Lower leg skin (tissue), 3 donors: ENCODE results near the gene TRMT10A.

Source experiments
- POLR2A ChIP-seq, 2 donors: fragments of 450-650 bp; IDR thresholded peaks; one replicate each; pipeline ENCODE4 v1.6.1; 2016 to 2017; ENCODE audit warnings: antibody characterized with exemption in 2 of 2, mild to moderate bottlenecking in 1 of 2, moderate library complexity in 1 of 2
- TF ChIP-seq, protein P1 (sequence below), 3 donors: fragments of 450-650 bp; IDR thresholded peaks; one replicate each; pipeline ENCODE4 v1.5.1; 2016; ENCODE audit warnings: antibody characterized with exemption in 3 of 3, mild to moderate bottlenecking in 3 of 3, moderate library complexity in 2 of 3

DNA sequence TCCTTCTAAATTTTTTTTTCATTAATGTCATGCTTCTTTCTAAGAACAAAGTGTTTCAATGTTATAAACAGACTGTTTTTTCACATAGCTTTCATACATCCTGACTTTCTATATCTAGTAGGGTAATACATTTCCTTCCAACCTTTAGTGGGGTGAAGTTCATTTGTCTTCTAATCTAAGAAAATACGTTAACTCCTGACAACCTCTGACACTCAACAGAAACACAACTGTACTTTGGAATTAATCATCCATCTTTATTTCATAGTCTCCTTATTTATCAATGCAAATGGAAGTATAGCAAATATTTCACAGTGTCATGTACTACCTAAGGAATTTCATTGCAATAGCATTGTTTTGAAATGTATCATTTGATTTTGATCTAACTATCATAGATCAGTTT lies 8.0 kb upstream of the TRMT10A start:
- no peak for TF ChIP-seq POLR2A (IDR thresholded peaks at IDR 0.05)
- TF ChIP-seq, protein P1, sequence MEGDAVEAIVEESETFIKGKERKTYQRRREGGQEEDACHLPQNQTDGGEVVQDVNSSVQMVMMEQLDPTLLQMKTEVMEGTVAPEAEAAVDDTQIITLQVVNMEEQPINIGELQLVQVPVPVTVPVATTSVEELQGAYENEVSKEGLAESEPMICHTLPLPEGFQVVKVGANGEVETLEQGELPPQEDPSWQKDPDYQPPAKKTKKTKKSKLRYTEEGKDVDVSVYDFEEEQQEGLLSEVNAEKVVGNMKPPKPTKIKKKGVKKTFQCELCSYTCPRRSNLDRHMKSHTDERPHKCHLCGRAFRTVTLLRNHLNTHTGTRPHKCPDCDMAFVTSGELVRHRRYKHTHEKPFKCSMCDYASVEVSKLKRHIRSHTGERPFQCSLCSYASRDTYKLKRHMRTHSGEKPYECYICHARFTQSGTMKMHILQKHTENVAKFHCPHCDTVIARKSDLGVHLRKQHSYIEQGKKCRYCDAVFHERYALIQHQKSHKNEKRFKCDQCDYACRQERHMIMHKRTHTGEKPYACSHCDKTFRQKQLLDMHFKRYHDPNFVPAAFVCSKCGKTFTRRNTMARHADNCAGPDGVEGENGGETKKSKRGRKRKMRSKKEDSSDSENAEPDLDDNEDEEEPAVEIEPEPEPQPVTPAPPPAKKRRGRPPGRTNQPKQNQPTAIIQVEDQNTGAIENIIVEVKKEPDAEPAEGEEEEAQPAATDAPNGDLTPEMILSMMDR (IDR thresholded peaks at IDR 0.05) = no peak
